Caco-2 (cell line): Measurements from ENCODE around the gene UNC79. TPM values are rescaled to one million over a fixed set of nuclear protein-coding genes. Genes with fewer than 3 reads are reported as not detected.

Source experiments
- BruUV-seq: library from RNA; stranded (reverse); fragments of 400-500 nt; replicated peaks from 2 replicates; lab custom pipeline; 2021; lab: Mats Ljungman, UMichigan
- CTCF ChIA-PET: fragments of 300-600 bp; sonication (Branson Sonifier 250); formaldehyde crosslinking; loops from one replicate; lab custom pipeline; 2022; ENCODE audit warnings: antibody characterized with exemption; lab: Charles Lee
- POLR2A ChIA-PET: fragments of 300-600 bp; sonication (Branson Sonifier 250); formaldehyde crosslinking; loops from one replicate; lab custom pipeline; 2022; ENCODE audit warnings: antibody characterized with exemption; lab: Charles Lee
- DNase-seq, 2 experiments: peaks; one replicate each; pipeline versions ENCODE4 v3.0.0 to v3.0.0-alpha.2; 2020 to 2022
- H3K27me3 ChIP-seq: replicated peaks from 2 replicates; pipeline ENCODE4 v1.6.0; 2011; ENCODE audit warnings: low read length; ENCODE audit not compliant: control insufficient read depth, insufficient read depth
- H3K36me3 ChIP-seq: 2 replicates; pipeline ENCODE4 v1.5.1; 2011; ENCODE audit warnings: low read length; ENCODE audit not compliant: control insufficient read depth, insufficient read depth
- H3K4me1 ChIP-seq: fragments of 250-450 bp; sonication (Bioruptor Pico); 2 replicates; pipeline ENCODE4 v1.5.1; 2020; ENCODE audit warnings: mild to moderate bottlenecking
- H3K4me3 ChIP-seq: 2 replicates; pipeline ENCODE4 v1.5.1; 2011; ENCODE audit warnings: low read depth, mild to moderate bottlenecking, control low read depth, low read length
- H3K9me3 ChIP-seq: fragments of 250-450 bp; sonication (Bioruptor Pico); 2 replicates; pipeline ENCODE4 v1.5.1; 2020; ENCODE audit warnings: mild to moderate bottlenecking, moderate library complexity
- H3K27ac Mint-ChIP-seq: one replicate; pipeline ENCODE4 v1.8.0; 2022; ENCODE audit warnings: mixed read lengths; ENCODE audit not compliant: unreplicated experiment
- H3K27me3 Mint-ChIP-seq: one replicate; pipeline ENCODE4 v1.8.0; 2022; ENCODE audit warnings: mixed read lengths; ENCODE audit not compliant: insufficient read depth, unreplicated experiment
- H3K36me3 Mint-ChIP-seq: one replicate; pipeline ENCODE4 v1.8.0; 2022; ENCODE audit warnings: mild to moderate bottlenecking, mixed read lengths; ENCODE audit not compliant: insufficient read depth, unreplicated experiment
- H3K4me1 Mint-ChIP-seq: one replicate; pipeline ENCODE4 v1.8.0; 2022; ENCODE audit warnings: low read depth, mixed read lengths; ENCODE audit not compliant: unreplicated experiment
- H3K4me3 Mint-ChIP-seq: one replicate; pipeline ENCODE4 v1.8.0; 2022; ENCODE audit warnings: mild to moderate bottlenecking, moderate library complexity, mixed read lengths; ENCODE audit not compliant: unreplicated experiment
- H3K9me3 Mint-ChIP-seq: one replicate; pipeline ENCODE4 v1.8.0; 2022; ENCODE audit warnings: mixed read lengths; ENCODE audit not compliant: unreplicated experiment
- CTCF ChIP-seq, 2 experiments: fragments of 200-600 bp in 1 of 2; IDR thresholded peaks; 1 replicate in 1 of 2; 2 replicates in 1 of 2; pipeline versions ENCODE4 v1.5.1 to v1.8.0; 2011 to 2022; ENCODE audit warnings: antibody characterized with exemption in 1 of 2, control low read depth in 1 of 2, inconsistent platforms in 1 of 2, low read depth in 1 of 2, low read length in 1 of 2, mild to moderate bottlenecking in 1 of 2, moderate library complexity in 1 of 2; ENCODE audit not compliant: insufficient read depth in 1 of 2, severe bottlenecking in 1 of 2, unreplicated experiment in 1 of 2
- intact Hi-C: fragments of 100-400 bp; cut with micrococcal nuclease; formaldehyde crosslinking; loops from one replicate; pipeline ENCODE4 v1.10.0; 2022; ENCODE audit not compliant: unreplicated experiment
- total RNA-seq: library from RNA; stranded (reverse); gene quantifications from 2 replicates; pipeline ENCODE4 v1.2.3, GENCODE V29; 2022

Gene UNC79
- total RNA-seq, 1 experiment from 2014 or later, result 0.07 TPM

- intact Hi-C loops, result no loop called here
- Histone ChIP-seq H3K36me3 (no peaks in the 10 kb centered on the region), H3K4me1 (no peaks in the 10 kb centered on the region), H3K4me3 (no peak overlapping the region), H3K27me3 (no peaks in the 10 kb centered on the region), H3K9me3 (no peaks in the 10 kb centered on the region)
- Mint-ChIP-seq H3K27me3 (peaks cover 6% of the 10 kb centered on the region), H3K36me3 (no peaks in the 10 kb centered on the region), H3K4me3 (no peak overlapping the region), H3K4me1 (no peaks in the 10 kb centered on the region), H3K27ac (no peak overlapping the region), H3K9me3 (no peaks in the 10 kb centered on the region)
- BruUV-seq, result no TSS peak
- CTCF ChIA-PET, result no interaction called here
- POLR2A ChIA-PET, result no interaction called here
- TF ChIP-seq CTCF (IDR thresholded peaks at IDR 0.05; ENCODE audit: insufficient read depth in 1 of 2, low read depth in 1 of 2, low read length in 1 of 2, severe bottlenecking in 1 of 2, unreplicated experiment in 1 of 2), result no peak
- DNase-seq, result no peak
Measured at GRCh38 chr14:93733231-93733630, 302.5 kb downstream of the UNC79 start.

- no TSS peak for BruUV-seq
- Histone ChIP-seq H3K27me3 (no peaks in the 10 kb centered on the region), H3K4me3 (no peak overlapping the region), H3K9me3 (no peaks in the 10 kb centered on the region), H3K4me1 (no peaks in the 10 kb centered on the region), H3K36me3 (no peaks in the 10 kb centered on the region)
- ChIA-PET POLR2A (no interaction called here), CTCF (no interaction called here)
- Mint-ChIP-seq H3K4me1 (no peaks in the 10 kb centered on the region), H3K36me3 (no peaks in the 10 kb centered on the region), H3K27me3 (peaks cover 6% of the 10 kb centered on the region), H3K9me3 (no peaks in the 10 kb centered on the region), H3K27ac (no peak overlapping the region), H3K4me3 (no peak overlapping the region)
- intact Hi-C loops, result no loop called here
- no peak for DNase-seq
- TF ChIP-seq CTCF (IDR thresholded peaks at IDR 0.05; ENCODE audit: insufficient read depth in 1 of 2, low read depth in 1 of 2, low read length in 1 of 2, severe bottlenecking in 1 of 2, unreplicated experiment in 1 of 2), result no peak
Measured at GRCh38 chr14:93733631-93734030, 302.9 kb downstream of the UNC79 start.

GRCh38 chr14:93734086-93734822 is 303.5 kb downstream of the UNC79 start:
- BruUV-seq, result no TSS peak
- intact Hi-C loops, result no loop called here

More at GRCh38 chr14:93734086-93734822, 303.5 kb downstream of the UNC79 start:
- H3K4me3 Mint-ChIP-seq, result no peak overlapping the region
- TF ChIP-seq CTCF (IDR thresholded peaks at IDR 0.05; ENCODE audit: insufficient read depth in 1 of 2, low read depth in 1 of 2, low read length in 1 of 2, severe bottlenecking in 1 of 2, unreplicated experiment in 1 of 2), result no peak
- H3K27me3 Mint-ChIP-seq, result peaks cover 6% of the 10 kb centered on the region
- POLR2A ChIA-PET, result no interaction called here
- no peak overlapping the region for H3K4me3 ChIP-seq
- CTCF ChIA-PET, result no interaction called here
- H3K4me1 ChIP-seq, result no peaks in the 10 kb centered on the region
- H3K4me1 Mint-ChIP-seq, result no peaks in the 10 kb centered on the region
- H3K27me3 ChIP-seq, result no peaks in the 10 kb centered on the region
- DNase-seq, result no peak
- no peaks in the 10 kb centered on the region for H3K9me3 ChIP-seq
- H3K27ac Mint-ChIP-seq, result no peak overlapping the region
- H3K36me3 ChIP-seq, result no peaks in the 10 kb centered on the region
- H3K36me3 Mint-ChIP-seq, result no peaks in the 10 kb centered on the region
- no peaks in the 10 kb centered on the region for H3K9me3 Mint-ChIP-seq
